SK-N-SH (cell line): ENCODE measurements around the gene GAS2L2. TPM values are rescaled to one million over a fixed set of nuclear protein-coding genes. Genes with fewer than 3 reads are reported as not detected.

Experiments
- CTCF ChIA-PET: fragments of 300-600, 350-600 bp; formaldehyde crosslinking; extraction: SDS; loops from one replicate; lab custom pipeline; 2021; lab: Yijun Ruan, JAX
- POLR2A ChIA-PET: fragments of 350-600 bp; sonication (Branson Sonifier 250); formaldehyde crosslinking; extraction: SDS; loops from one replicate; lab custom pipeline; 2020; ENCODE audit warnings: antibody characterized with exemption, inconsistent platforms; lab: Yijun Ruan, JAX
- DNase-seq: peaks from one replicate; pipeline ENCODE4 v3.0.0; 2012
- H2AFZ ChIP-seq: fragments of 200-600 bp; sonication (generic); 2 replicates; pipeline ENCODE4 v1.8.1; 2016; ENCODE audit warnings: antibody characterized with exemption, mild to moderate bottlenecking, low read depth
- H3F3A ChIP-seq: fragments of 200-600 bp; sonication (generic); replicated peaks from 2 replicates; pipeline ENCODE3; 2016; ENCODE audit warnings: antibody characterized with exemption, mild to moderate bottlenecking; ENCODE audit not compliant: insufficient read depth
- H3K27ac ChIP-seq, 2 experiments: fragments of 200-500 bp in 1 of 2; fragments of 200-600 bp in 1 of 2; sonication (Bioruptor generic) in 1 of 2; sonication (generic), shearing (Covaris generic) in 1 of 2; 2 replicates each; pipeline versions ENCODE4 v1.5.1 to v1.6.1; 2014 to 2016; ENCODE audit warnings: low read depth in 2 of 2, inconsistent platforms in 1 of 2, low read length in 1 of 2, mild to moderate bottlenecking in 1 of 2, mixed read lengths in 1 of 2
- H3K27me3 ChIP-seq: fragments of 200-600 bp; sonication (generic), shearing (Covaris generic); 2 replicates; pipeline ENCODE4 v1.6.1; 2016; ENCODE audit warnings: mixed run types; ENCODE audit not compliant: insufficient read depth
- H3K36me3 ChIP-seq, 2 experiments: fragments of 200-500 bp in 1 of 2; fragments of 200-600 bp in 1 of 2; sonication (Bioruptor generic) in 1 of 2; sonication (generic) in 1 of 2; replicated peaks in 1 of 2; 2 replicates each; pipeline versions ENCODE3 to v1.5.1; 2014 to 2016; ENCODE audit warnings: low read length in 1 of 2, mild to moderate bottlenecking in 1 of 2; ENCODE audit not compliant: insufficient read depth in 2 of 2, control insufficient read depth in 1 of 2
- H3K4me1 ChIP-seq, 2 experiments: fragments of 200-500 bp in 1 of 2; fragments of 200-600 bp in 1 of 2; sonication (Bioruptor generic) in 1 of 2; sonication (generic), shearing (Covaris generic) in 1 of 2; 2 replicates each; pipeline versions ENCODE4 v1.5.1 to v1.6.1; 2014 to 2016; ENCODE audit warnings: low read depth in 1 of 2, low read length in 1 of 2, mixed run types in 1 of 2; ENCODE audit not compliant: insufficient read depth in 2 of 2, control insufficient read depth in 1 of 2
- H3K4me2 ChIP-seq: fragments of 200-600 bp; sonication (generic), shearing (Covaris generic); 2 replicates; pipeline ENCODE4 v1.6.1; 2017; ENCODE audit warnings: mixed run types
- H3K4me3 ChIP-seq, 2 experiments: fragments of 200-500 bp in 1 of 2; fragments of 200-600 bp in 1 of 2; sonication (Bioruptor generic) in 1 of 2; sonication (generic), shearing (Covaris generic) in 1 of 2; 2 replicates each; pipeline versions ENCODE4 v1.5.1 to v1.8.1; 2014 to 2016; ENCODE audit warnings: low read depth in 2 of 2, inconsistent platforms in 1 of 2, low read length in 1 of 2, mild to moderate bottlenecking in 1 of 2, mixed read lengths in 1 of 2, moderate library complexity in 1 of 2
- H3K79me2 ChIP-seq: fragments of 200-600 bp; sonication (generic); 2 replicates; pipeline ENCODE4 v1.8.1; 2017; ENCODE audit warnings: mild to moderate bottlenecking; ENCODE audit not compliant: insufficient read depth
- H3K9ac ChIP-seq: fragments of 200-600 bp; sonication (generic); 2 replicates; pipeline ENCODE4 v1.6.1; 2017; ENCODE audit warnings: mixed run types
- H3K9me2 ChIP-seq: fragments of 200-600 bp; sonication (generic); 2 replicates; pipeline ENCODE4 v1.6.1; 2017; ENCODE audit warnings: mixed run types
- H3K9me3 ChIP-seq: fragments of 200-600 bp; sonication (generic); 2 replicates; pipeline ENCODE4 v1.6.1; 2017; ENCODE audit warnings: mixed run types, mild to moderate bottlenecking, moderate library complexity
- H4K20me1 ChIP-seq: fragments of 200-600 bp; sonication (generic); 2 replicates; pipeline ENCODE4 v1.6.1; 2017; ENCODE audit warnings: mild to moderate bottlenecking, mixed run types; ENCODE audit not compliant: insufficient read depth
- EZH2phosphoT487 ChIP-seq: fragments of 200-600 bp; sonication (generic); IDR thresholded peaks from 2 replicates; pipeline ENCODE4 v1.6.1; 2017; ENCODE audit warnings: low read depth, mixed run types, mild to moderate bottlenecking, antibody characterized with exemption, moderate library complexity, borderline replicate concordance
- FOSL2 ChIP-seq: IDR thresholded peaks from 2 replicates; pipeline ENCODE4 v1.4.0; 2012; ENCODE audit warnings: low read depth, mild to moderate bottlenecking, moderate library complexity, borderline replicate concordance
- FOXJ3 ChIP-seq: sonication (generic); formaldehyde crosslinking; IDR thresholded peaks from 2 replicates; pipeline ENCODE4 v1.5.1; 2020; ENCODE audit warnings: mild to moderate bottlenecking, missing genetic modification reagents
- GABPA ChIP-seq: IDR thresholded peaks from 2 replicates; pipeline ENCODE4 v1.4.0; 2012; ENCODE audit warnings: low read depth, mild to moderate bottlenecking
- GATA2 ChIP-seq: sonication (generic); formaldehyde crosslinking; IDR thresholded peaks from 2 replicates; pipeline ENCODE4 v1.5.0; 2020; ENCODE audit warnings: mild to moderate bottlenecking, missing genetic modification reagents
- IRF3 ChIP-seq: fragments of 150-350 bp; IDR thresholded peaks from 2 replicates; pipeline ENCODE4 v1.6.1; 2016; ENCODE audit warnings: mild to moderate bottlenecking, low read depth, low read length
- MEF2A ChIP-seq: IDR thresholded peaks from 2 replicates; pipeline ENCODE4 v1.4.0; 2012; ENCODE audit warnings: low read depth, borderline replicate concordance
- MXI1 ChIP-seq: IDR thresholded peaks from 2 replicates; pipeline ENCODE4 v1.6.1; 2012; ENCODE audit warnings: mild to moderate bottlenecking, low read depth, low read length, improper control_type of control experiment
- NFIC ChIP-seq: IDR thresholded peaks from 2 replicates; pipeline ENCODE4 v1.4.0; 2012; ENCODE audit warnings: borderline replicate concordance
- NRF1 ChIP-seq: IDR thresholded peaks from 2 replicates; pipeline ENCODE4 v1.6.1; 2012; ENCODE audit warnings: low read depth, mild to moderate bottlenecking, low read length
- PBX3 ChIP-seq: IDR thresholded peaks from 2 replicates; pipeline ENCODE4; 2012
- RAD21 ChIP-seq: IDR thresholded peaks from 2 replicates; pipeline ENCODE4 v1.6.1; 2012; ENCODE audit warnings: mild to moderate bottlenecking, low read length
- RCOR1 ChIP-seq: fragments of 150-350 bp; IDR thresholded peaks from 2 replicates; pipeline ENCODE4 v1.6.1; 2017; ENCODE audit warnings: antibody characterized with exemption, low read length
- RXRA ChIP-seq: IDR thresholded peaks from 2 replicates; pipeline ENCODE4 v1.4.0; 2012; ENCODE audit warnings: low read depth, mild to moderate bottlenecking, borderline replicate concordance
- SMC3 ChIP-seq: IDR thresholded peaks from 2 replicates; pipeline ENCODE4 v1.6.1; 2012; ENCODE audit warnings: low read depth, low read length, improper control_type of control experiment
- TAF1 ChIP-seq: IDR thresholded peaks from 2 replicates; pipeline ENCODE4 v1.6.1; 2012; ENCODE audit warnings: low read depth, mild to moderate bottlenecking, low read length, moderate library complexity, borderline replicate concordance
- TEAD4 ChIP-seq: IDR thresholded peaks from 2 replicates; pipeline ENCODE4 v1.4.0; 2012; ENCODE audit warnings: mild to moderate bottlenecking, borderline replicate concordance; ENCODE audit not compliant: insufficient read depth
- USF1 ChIP-seq: IDR thresholded peaks from 2 replicates; pipeline ENCODE4 v1.4.0; 2012; ENCODE audit warnings: low read depth, borderline replicate concordance
- WGBS: methylation state at CpG from one replicate; pipeline ENCODE4 v1.1.6; 2017; ENCODE audit warnings: low lambda C conversion rate; 5-methylcytosine and 5-hydroxymethylcytosine counted together
- polyA plus RNA-seq, 3 experiments: library from polyadenylated mRNA; depleted of rRNA; stranded (reverse); fragments of >200 nt; gene quantifications; 2 replicates each; pipeline ENCODE4 v1.2.3, GENCODE V29; 2012
- TF ChIP-seq, protein P1 (sequence below): fragments of 150-350 bp; IDR thresholded peaks from 2 replicates; pipeline ENCODE4 v1.6.1; 2017; ENCODE audit warnings: antibody characterized with exemption, low read length, low read depth, borderline replicate concordance

Gene GAS2L2
- polyA plus RNA-seq, 1 of the 3 experiments (the other 2 are of a cell fraction), result not detected

DNA sequence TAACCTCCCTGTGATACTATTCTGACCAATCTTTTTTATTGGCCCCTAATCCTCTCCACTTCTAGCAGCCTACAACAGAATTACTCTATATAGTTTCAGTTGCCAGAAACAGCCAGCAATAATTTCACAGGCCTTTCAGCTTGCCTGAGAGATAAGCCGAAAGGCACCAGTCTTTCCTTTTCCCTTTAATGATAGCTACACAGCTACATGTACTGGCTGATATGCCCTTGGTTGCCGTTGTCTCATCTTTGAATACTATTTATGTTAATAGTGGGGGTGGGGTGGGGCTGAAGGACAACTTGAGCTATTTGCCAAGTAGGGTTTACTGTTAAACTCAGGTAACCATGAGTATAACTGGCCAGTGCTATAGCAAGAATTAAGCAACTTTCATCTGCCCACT lies 57.4 kb downstream of the GAS2L2 start:
- CTCF ChIA-PET, result interaction anchor here (0.6 to 2.1 kb wide), 4 partner anchors 21 to 69 kb away, joined by 3 to 6 read pairs (median 3); no protein-coding TSS in a partner anchor
- 84% methylated on average over 2 of the region's 2 CpGs for WGBS
- DNase-seq, result no peak

GRCh38 chr17:35694906-35695305 lies 58.1 kb downstream of the GAS2L2 start:
- H3K36me3 ChIP-seq, result peaks cover 51 to 59% of the 10 kb centered on the region in 2 experiments
- no peak overlapping the region for H2AFZ ChIP-seq
- ChIA-PET POLR2A (no interaction called here), CTCF (interaction anchor here (0.7 to 2.1 kb wide), 4 partner anchors 14 to 70 kb away, joined by 3 to 6 read pairs (median 3); no protein-coding TSS in a partner anchor)
- no peak overlapping the region for H3K4me3 ChIP-seq
- TF ChIP-seq GABPA, result no peak
- TF ChIP-seq, protein P1, sequence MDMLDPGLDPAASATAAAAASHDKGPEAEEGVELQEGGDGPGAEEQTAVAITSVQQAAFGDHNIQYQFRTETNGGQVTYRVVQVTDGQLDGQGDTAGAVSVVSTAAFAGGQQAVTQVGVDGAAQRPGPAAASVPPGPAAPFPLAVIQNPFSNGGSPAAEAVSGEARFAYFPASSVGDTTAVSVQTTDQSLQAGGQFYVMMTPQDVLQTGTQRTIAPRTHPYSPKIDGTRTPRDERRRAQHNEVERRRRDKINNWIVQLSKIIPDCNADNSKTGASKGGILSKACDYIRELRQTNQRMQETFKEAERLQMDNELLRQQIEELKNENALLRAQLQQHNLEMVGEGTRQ, result no peak
- no peak for TF ChIP-seq TEAD4
- TF ChIP-seq PBX3, result no peak
- TF ChIP-seq FOSL2, result no peak
- TF ChIP-seq USF1, result no peak
- no peak for TF ChIP-seq NFIC
- TF ChIP-seq NRF1, result no peak
- no peak for TF ChIP-seq EZH2phosphoT487
- no peak for TF ChIP-seq RXRA
- TF ChIP-seq FOXJ3 (CRISPR knock-in tag), result no peak
- no peak for TF ChIP-seq RCOR1
- TF ChIP-seq GATA2 (CRISPR knock-in tag), result no peak
- TF ChIP-seq TAF1, result no peak
- no peak for TF ChIP-seq MXI1
- no peak for TF ChIP-seq IRF3
- TF ChIP-seq SMC3, result no peak
- no peak overlapping the region for H3K4me2 ChIP-seq
- H3K4me1 ChIP-seq, result no peaks in the 10 kb centered on the region
- H3K9ac ChIP-seq, result no peak overlapping the region
- H3K27me3 ChIP-seq, result no peaks in the 10 kb centered on the region
- H3F3A ChIP-seq, result no peaks in the 10 kb centered on the region
- H3K27ac ChIP-seq, result no peak overlapping the region
- 0 out of 2 replicates have a peak, but pooled peaks cover 4% of the 10 kb centered on the region for H4K20me1 ChIP-seq
- no peaks in the 10 kb centered on the region for H3K9me3 ChIP-seq
- WGBS, result 94% methylated on average over 2 of the region's 2 CpGs
- peaks cover 5% of the 10 kb centered on the region for H3K79me2 ChIP-seq
- no peak for DNase-seq
- H3K9me2 ChIP-seq, result no peaks in the 10 kb centered on the region

More for the DNA sequence above, 57.4 kb downstream of the GAS2L2 start:
- H3K27me3 ChIP-seq, result no peaks in the 10 kb centered on the region
- TF ChIP-seq MEF2A (no peak), TEAD4 (no peak), GATA2 (CRISPR knock-in tag) (no peak), RAD21 (no peak)
- TF ChIP-seq, all 33 proteins: peak for 0
- Histone ChIP-seq H3K9me3 (no peaks in the 10 kb centered on the region), H3K27ac (no peak overlapping the region), H3K4me2 (no peak overlapping the region), H4K20me1 (0 out of 2 replicates have a peak, but pooled peaks cover 4% of the 10 kb centered on the region), H3K36me3 (peaks cover 49 to 54% of the 10 kb centered on the region in 2 experiments), H3F3A (no peaks in the 10 kb centered on the region), H3K9ac (no peak overlapping the region), H3K9me2 (no peaks in the 10 kb centered on the region), H2AFZ (no peak overlapping the region), H3K4me1 (no peaks in the 10 kb centered on the region), H3K4me3 (no peak overlapping the region), H3K79me2 (peaks cover 6% of the 10 kb centered on the region)
- POLR2A ChIA-PET, result no interaction called here
